Astrocyte (in vitro differentiated cells and primary cell): ENCODE data around the gene PPP1R16B.

Experiments used
- EZH2 ChIP-seq: IDR thresholded peaks from 2 replicates; pipeline ENCODE4 v1.6.1; 2012; ENCODE audit warnings: mild to moderate bottlenecking, low read length, inconsistent platforms; ENCODE audit not compliant: insufficient read depth
- TF ChIP-seq, protein P1 (sequence below): IDR thresholded peaks from 2 replicates; pipeline ENCODE4 v1.5.1; 2011; ENCODE audit warnings: low read depth, mild to moderate bottlenecking, inconsistent platforms, low read length, moderate library complexity; ENCODE audit not compliant: insufficient read depth

DNA sequence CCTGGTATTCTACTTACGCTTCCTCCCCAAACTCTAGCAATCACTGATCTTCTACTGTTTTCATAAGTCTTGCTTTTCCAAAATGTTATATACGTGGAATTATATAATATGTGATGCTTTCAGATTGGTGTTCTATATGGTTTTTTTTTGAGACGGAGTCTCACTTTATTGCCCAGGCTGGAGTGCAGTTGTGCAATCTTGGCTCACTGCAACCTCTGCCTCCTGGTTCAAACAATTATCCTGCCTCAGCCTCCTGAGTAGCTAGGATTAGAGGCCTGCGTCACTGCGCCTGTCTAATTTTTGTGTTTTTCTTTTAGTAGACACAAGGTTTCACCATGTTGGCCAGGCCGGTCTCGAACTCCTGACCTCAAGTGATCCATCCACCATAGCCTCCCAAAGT, 109.9 kb downstream of the PPP1R16B start:
- TF ChIP-seq EZH2: no peak
- TF ChIP-seq, protein P1, sequence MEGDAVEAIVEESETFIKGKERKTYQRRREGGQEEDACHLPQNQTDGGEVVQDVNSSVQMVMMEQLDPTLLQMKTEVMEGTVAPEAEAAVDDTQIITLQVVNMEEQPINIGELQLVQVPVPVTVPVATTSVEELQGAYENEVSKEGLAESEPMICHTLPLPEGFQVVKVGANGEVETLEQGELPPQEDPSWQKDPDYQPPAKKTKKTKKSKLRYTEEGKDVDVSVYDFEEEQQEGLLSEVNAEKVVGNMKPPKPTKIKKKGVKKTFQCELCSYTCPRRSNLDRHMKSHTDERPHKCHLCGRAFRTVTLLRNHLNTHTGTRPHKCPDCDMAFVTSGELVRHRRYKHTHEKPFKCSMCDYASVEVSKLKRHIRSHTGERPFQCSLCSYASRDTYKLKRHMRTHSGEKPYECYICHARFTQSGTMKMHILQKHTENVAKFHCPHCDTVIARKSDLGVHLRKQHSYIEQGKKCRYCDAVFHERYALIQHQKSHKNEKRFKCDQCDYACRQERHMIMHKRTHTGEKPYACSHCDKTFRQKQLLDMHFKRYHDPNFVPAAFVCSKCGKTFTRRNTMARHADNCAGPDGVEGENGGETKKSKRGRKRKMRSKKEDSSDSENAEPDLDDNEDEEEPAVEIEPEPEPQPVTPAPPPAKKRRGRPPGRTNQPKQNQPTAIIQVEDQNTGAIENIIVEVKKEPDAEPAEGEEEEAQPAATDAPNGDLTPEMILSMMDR: no peak
